CD4-positive, alpha-beta T cell treated with Interleukin-10 for 1 hour (primary cell): ENCODE data around the gene HBZ.
A peak's percentile ranks its signal among the peaks of the same experiment; 100 is the strongest.
"Not testable (repeated sequence)": the region's sequence is repeated elsewhere in the genome, so short reads cannot be mapped to it uniquely, and the experiment has no call there.

Experiments used
- DNase-seq: peaks from one replicate; pipeline ENCODE4 v3.0.0-alpha.2; 2020

HBZ gene

GRCh38 chr16:138049-138417, 14.4 kb upstream of the HBZ start:
- DNase-seq, result peak; percentile 19

- no peak for DNase-seq
These were observed 12.1 kb upstream of the HBZ start for GRCh38 chr16:140175-140857.

- DNase-seq, result no peak
These were observed 10.0 kb upstream of the HBZ start for GRCh38 chr16:142405-142967.

- DNase-seq, result no peak
These were observed 9.4 kb upstream of the HBZ start for GRCh38 chr16:143047-143446.

- DNase-seq, result no peak
These were observed 9.0 kb upstream of the HBZ start for GRCh38 chr16:143456-143855.

GRCh38 chr16:144797-145252, 7.6 kb upstream of the HBZ start:
- no peak for DNase-seq

DNA sequence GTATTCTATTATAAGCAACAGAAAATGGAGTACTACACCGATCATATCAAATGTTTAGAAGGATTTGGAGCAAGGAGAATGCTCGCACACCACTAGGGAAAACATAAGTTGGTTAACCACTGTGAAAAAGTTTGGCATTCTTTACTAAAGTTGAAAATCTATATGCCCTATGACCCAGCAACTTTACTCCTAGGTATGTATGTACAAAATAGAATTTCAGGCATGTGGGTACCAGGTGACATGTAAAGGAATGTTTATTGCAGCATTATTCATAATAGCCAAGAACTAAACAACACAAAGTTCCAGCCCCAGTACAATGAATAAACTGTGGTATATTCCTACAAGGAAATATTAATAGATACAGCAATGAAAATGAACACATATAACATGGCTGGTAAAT, 5.8 kb upstream of the HBZ start:
- no peak for DNase-seq

- no peak for DNase-seq
These were observed 3.3 kb upstream of the HBZ start for GRCh38 chr16:149024-149660.

- DNase-seq, result not testable (repeated sequence)
These were observed 681 bp downstream of the HBZ start for GRCh38 chr16:153129-153521.

DNA sequence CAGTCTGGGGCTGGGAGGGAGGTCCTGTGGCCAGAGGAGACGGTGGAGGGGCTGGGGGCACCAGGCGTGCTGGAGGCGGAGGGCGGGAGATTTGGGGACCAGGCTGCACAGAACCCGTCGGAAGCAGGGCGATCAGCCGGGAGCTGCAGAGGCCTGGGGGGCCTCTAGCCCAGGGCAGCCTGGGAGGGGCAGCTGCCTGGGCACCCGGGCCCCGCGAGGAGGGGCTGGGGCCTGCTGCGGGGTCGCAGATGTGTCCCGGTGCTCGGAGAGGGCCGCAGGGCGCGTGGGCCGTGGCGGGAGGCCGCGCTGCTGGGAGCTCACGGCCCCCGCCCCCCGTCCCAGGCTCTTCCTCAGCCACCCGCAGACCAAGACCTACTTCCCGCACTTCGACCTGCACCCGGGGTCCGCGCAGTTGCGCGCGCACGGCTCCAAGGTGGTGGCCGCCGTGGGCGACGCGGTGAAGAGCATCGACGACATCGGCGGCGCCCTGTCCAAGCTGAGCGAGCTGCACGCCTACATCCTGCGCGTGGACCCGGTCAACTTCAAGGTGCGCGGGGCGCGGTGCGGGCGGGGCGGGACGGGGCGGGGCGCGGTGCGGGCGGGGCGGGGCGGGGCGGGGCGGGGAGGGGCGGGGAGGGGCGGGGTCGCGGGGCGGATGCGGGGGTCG, 1.2 kb downstream of the HBZ start:
- DNase-seq, result not testable (repeated sequence)

DNA sequence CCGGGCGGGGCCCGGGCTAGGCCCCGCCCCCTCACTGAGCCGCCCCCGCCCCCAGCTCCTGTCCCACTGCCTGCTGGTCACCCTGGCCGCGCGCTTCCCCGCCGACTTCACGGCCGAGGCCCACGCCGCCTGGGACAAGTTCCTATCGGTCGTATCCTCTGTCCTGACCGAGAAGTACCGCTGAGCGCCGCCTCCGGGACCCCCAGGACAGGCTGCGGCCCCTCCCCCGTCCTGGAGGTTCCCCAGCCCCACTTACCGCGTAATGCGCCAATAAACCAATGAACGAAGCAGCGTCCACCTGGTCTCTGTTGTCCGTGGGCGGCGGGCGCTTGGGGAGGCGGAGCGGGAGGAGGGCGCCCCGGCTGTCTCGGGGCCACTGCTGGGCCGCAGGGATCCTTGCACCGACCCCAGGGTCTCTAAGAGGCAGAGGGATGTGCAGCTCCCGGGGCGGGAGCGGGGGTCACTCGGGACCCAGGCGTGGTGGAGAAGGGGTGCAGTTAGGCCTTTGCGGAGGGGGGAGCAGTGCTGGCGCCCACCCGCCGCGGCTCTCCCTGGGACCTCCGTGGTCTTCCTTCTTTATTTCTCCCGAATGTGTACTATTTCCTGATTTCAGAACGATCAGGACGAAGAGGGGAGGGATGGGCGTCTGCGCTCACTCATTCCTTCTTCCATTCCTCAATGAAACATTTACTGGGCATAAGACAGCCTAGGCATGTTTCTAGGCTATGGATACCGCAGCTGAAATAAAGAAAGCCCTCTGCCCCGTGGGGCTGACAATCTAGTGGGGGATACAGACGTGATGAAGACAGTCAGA, 2.0 kb downstream of the HBZ start:
- peak; percentile 24 for DNase-seq

DNA sequence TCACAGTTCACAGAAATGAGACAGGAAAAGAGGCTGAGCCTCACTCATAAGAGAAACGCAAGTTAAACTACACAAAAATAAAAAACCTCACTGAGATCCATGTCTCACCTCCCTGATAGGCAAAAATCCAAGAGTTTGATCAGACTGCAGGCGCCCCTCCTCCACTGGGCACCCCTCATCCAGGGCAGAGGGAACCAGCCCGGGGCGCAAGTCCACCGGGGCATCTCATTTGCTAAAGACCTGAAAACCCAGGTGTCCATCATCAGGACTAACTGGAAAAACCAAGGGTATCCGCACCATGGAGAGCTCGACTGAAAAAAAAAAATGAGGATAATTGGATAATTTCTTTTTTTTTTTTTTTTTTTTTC, 2.6 kb downstream of the HBZ start:
- DNase-seq, result no peak

- DNase-seq, result no peak
These were observed 6.8 kb downstream of the HBZ start for GRCh38 chr16:159136-159849.

DNA sequence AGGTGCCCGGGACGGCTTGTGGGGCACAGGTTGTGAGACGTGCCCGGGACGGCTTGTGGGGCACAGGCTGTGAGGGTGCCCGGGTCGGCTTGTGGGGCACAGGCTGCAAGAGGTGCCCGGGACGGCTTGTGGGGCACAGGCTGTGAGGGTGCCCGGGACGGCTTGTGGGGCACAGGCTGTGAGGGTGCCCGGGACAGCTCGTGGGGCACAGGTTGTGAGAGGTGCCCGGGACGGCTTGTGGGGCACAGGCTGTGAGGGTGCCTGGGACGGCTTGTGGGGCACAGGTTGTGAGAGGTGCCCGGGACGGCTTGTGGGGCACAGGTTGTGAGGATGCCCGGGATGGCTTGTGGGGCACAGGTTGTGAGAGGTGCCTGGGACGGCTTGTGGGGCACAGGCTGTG, 7.8 kb downstream of the HBZ start:
- not testable (repeated sequence) for DNase-seq

DNA sequence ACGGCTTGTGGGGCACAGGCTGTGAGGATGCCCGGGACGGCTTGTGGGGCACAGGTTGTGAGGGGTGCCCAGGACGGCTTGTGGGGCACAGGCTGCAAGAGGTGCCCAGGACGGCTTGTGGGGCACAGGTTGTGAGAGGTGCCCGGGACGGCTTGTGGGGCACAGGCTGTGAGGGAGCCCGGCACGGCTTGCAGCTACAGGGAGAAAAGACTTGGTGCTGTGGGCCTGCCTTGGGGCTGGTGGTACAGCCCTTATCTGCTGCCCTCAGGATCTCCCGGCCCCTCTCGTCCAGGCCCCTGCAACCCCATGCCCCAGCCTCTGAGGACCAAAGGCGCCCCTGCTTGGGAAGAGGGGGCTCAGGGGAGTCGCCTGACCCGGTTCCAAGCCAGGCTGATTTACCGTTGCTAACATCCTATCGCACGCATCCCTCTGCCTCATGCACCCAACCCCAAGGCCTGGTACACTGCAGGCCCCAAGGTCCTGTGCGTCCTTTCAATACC, 8.3 kb downstream of the HBZ start:
- no peak for DNase-seq

- no peak for DNase-seq
These were observed 10.0 kb downstream of the HBZ start for GRCh38 chr16:162271-162991.

- not testable (repeated sequence) for DNase-seq
These were observed 10.7 kb downstream of the HBZ start for GRCh38 chr16:163139-163538.

DNA sequence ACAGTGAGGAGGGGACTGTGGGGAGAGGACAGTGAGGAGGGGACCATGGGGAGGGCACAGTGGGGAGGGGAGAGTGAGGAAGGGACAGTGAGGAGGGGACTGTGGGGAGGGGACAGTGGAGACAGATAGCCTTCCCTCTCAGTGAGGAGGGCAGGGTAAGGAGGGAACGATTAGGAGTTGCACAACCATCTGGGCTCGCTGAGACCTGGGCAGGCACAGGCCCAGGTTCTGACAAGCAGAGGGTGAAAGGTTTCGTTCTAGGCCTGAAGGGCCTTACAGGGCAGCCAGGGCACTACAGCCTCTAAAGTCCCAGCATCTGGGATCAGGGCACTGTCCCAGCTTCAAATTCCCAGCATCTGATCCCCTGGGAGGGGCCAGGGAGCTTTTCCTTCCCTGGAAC, 11.3 kb downstream of the HBZ start:
- not testable (repeated sequence) for DNase-seq

- DNase-seq, result not testable (repeated sequence)
These were observed 11.8 kb downstream of the HBZ start for GRCh38 chr16:164134-164823.

DNA sequence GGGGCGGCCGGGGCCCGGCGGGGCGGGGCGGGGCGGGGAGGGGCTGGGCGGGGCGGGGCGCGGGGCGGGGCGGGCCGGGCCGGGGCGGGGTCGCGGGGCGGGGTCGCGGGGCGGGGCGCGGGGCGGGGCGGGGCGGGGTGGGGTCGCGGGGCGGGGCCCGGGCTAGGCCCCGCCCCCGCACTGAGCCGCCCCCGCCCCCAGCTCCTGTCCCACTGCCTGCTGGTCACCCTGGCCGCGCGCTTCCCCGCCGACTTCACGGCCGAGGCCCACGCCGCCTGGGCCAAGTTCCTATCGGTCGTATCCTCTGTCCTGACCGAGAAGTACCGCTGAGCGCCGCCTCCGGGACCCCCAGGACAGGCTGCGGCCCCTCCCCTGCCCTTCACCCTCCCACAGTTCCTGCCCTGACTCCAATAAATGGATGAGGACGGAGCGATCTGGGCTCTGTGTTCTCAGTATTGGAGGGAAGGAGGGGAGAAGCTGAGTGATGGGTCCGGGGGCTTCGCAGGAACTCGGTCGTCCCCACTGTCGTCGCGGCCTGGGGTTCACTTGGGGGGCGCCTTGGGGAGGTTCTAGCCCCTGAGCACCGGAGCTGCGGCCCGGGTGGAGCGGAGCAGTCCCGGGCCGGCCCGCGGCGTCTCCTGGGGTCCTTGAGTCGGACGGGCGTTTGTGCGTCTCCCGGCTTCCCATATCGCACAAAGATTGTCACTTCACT, 12.5 kb downstream of the HBZ start:
- DNase-seq, result no peak
